Measurements from ENCODE around the gene COL5A2.

Gene COL5A2

DNA sequence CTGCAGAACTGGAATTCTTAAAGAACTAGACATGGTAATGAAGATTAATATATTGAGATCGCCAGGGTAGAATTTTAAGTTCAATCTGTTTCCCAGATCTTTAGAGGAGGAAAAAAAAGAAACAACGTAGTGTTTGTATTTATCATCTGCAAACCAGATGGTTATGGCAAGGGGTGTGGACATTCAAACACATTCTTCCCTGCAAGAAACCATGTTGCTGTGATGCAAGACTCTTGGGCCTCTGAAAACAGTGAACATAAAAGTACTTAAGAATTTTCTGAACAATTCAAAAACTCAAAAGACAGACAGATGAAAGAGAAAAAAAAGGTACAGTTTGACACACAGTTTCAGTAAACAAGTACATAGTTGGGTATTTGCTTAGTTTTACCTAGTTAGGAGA lies 35.6 kb downstream of the COL5A2 start:
- H3K79me2 ChIP-seq (ENCODE audit: insufficient read depth, low read length): no peaks in the 10 kb centered on the region
- no peak overlapping the region for H3K4me3 ChIP-seq (ENCODE audit: insufficient read depth, low read length, poor library complexity, severe bottlenecking)
- H3K9me3 ChIP-seq (ENCODE audit: insufficient read depth, low read length): no peaks in the 10 kb centered on the region
- no peak for TF ChIP-seq EZH2phosphoT487 (conservative IDR thresholded peaks at IDR 0.05; ENCODE audit: low read length)
- no peak for TF ChIP-seq CTCF (IDR thresholded peaks at IDR 0.05; ENCODE audit: insufficient read depth, low read length, poor library complexity, severe bottlenecking)
- no peaks in the 10 kb centered on the region for H3K27me3 ChIP-seq (ENCODE audit: low read length)
- H3F3A ChIP-seq (ENCODE audit: insufficient read depth): no peaks in the 10 kb centered on the region
- no peaks in the 10 kb centered on the region for H3K9me2 ChIP-seq (replicated peaks; ENCODE audit: insufficient read depth, low read length)
- 0 out of 2 replicates have a peak, but pooled peaks cover 5% of the 10 kb centered on the region for H4K20me1 ChIP-seq (ENCODE audit: low read depth, low read length)
- H3K4me2 ChIP-seq (ENCODE audit: low read depth, low read length, poor library complexity, severe bottlenecking): no peak overlapping the region
- H2AFZ ChIP-seq (ENCODE audit: low read depth, low read length, severe bottlenecking): no peak overlapping the region
- H3K9ac ChIP-seq (ENCODE audit: low read length): no peak overlapping the region
- H3K36me3 ChIP-seq (ENCODE audit: low read length): no peaks in the 10 kb centered on the region
- H3K27ac ChIP-seq (ENCODE audit: low read depth, low read length): no peak overlapping the region

GRCh38 chr2:189142893-189143759 lies 36.4 kb downstream of the COL5A2 start:
- no peaks in the 10 kb centered on the region for H3F3A ChIP-seq (ENCODE audit: insufficient read depth)
- no peak overlapping the region for H3K27ac ChIP-seq (ENCODE audit: low read depth, low read length)
- no peak overlapping the region for H3K9ac ChIP-seq (ENCODE audit: low read length)
- H3K4me3 ChIP-seq (ENCODE audit: insufficient read depth, low read length, poor library complexity, severe bottlenecking): no peak overlapping the region
- H2AFZ ChIP-seq (ENCODE audit: low read depth, low read length, severe bottlenecking): no peak overlapping the region
- no peaks in the 10 kb centered on the region for H3K9me3 ChIP-seq (ENCODE audit: insufficient read depth, low read length)
- no peaks in the 10 kb centered on the region for H3K79me2 ChIP-seq (ENCODE audit: insufficient read depth, low read length)
- no peak overlapping the region for H3K4me2 ChIP-seq (ENCODE audit: low read depth, low read length, poor library complexity, severe bottlenecking)
- no peaks in the 10 kb centered on the region for H3K9me2 ChIP-seq (replicated peaks; ENCODE audit: insufficient read depth, low read length)
- no peaks in the 10 kb centered on the region for H3K27me3 ChIP-seq (ENCODE audit: low read length)
- peak; percentile 85 for TF ChIP-seq CTCF (IDR thresholded peaks at IDR 0.05; ENCODE audit: insufficient read depth, low read length, poor library complexity, severe bottlenecking)
- TF ChIP-seq EZH2phosphoT487 (conservative IDR thresholded peaks at IDR 0.05; ENCODE audit: low read length): no peak
- H4K20me1 ChIP-seq (ENCODE audit: low read depth, low read length): 0 out of 2 replicates have a peak, but pooled peaks cover 5% of the 10 kb centered on the region
- H3K36me3 ChIP-seq (ENCODE audit: low read length): no peaks in the 10 kb centered on the region

DNA sequence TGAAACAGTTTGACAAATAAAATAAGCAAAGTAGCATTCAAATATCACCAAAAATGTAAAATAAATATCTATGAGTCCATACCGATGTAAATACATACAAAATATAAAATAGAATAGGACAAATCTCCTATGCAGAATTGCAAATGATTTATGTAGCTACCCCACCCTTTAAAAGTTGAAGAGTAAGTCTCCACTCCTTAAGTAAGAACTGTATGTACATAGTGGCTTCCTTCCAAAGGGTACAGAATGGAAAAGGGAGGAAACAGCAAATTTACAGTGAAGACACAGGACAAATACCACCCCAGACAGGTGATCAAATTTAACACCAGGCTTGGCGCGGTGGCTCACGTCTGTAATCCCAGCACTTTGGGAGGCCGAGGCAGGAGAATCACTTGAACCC lies 40.8 kb downstream of the COL5A2 start:
- 0 out of 2 replicates have a peak, but pooled peaks cover 5% of the 10 kb centered on the region for H4K20me1 ChIP-seq (ENCODE audit: low read depth, low read length)
- TF ChIP-seq CTCF (IDR thresholded peaks at IDR 0.05; ENCODE audit: insufficient read depth, low read length, poor library complexity, severe bottlenecking): no peak
- TF ChIP-seq EZH2phosphoT487 (conservative IDR thresholded peaks at IDR 0.05; ENCODE audit: low read length): no peak
- H3K79me2 ChIP-seq (ENCODE audit: insufficient read depth, low read length): no peaks in the 10 kb centered on the region

More for the DNA sequence above, 40.8 kb downstream of the COL5A2 start:
- H3K27ac ChIP-seq (ENCODE audit: low read depth, low read length): no peak overlapping the region
- H3K9ac ChIP-seq (ENCODE audit: low read length): no peak overlapping the region
- H3K9me3 ChIP-seq (ENCODE audit: insufficient read depth, low read length): no peaks in the 10 kb centered on the region
- H3K4me3 ChIP-seq (ENCODE audit: insufficient read depth, low read length, poor library complexity, severe bottlenecking): no peak overlapping the region
- H3K36me3 ChIP-seq (ENCODE audit: low read length): no peaks in the 10 kb centered on the region
- H3K9me2 ChIP-seq (replicated peaks; ENCODE audit: insufficient read depth, low read length): no peaks in the 10 kb centered on the region
- no peaks in the 10 kb centered on the region for H3K27me3 ChIP-seq (ENCODE audit: low read length)
- no peak overlapping the region for H2AFZ ChIP-seq (ENCODE audit: low read depth, low read length, severe bottlenecking)
- H3K4me2 ChIP-seq (ENCODE audit: low read depth, low read length, poor library complexity, severe bottlenecking): no peak overlapping the region
- H3F3A ChIP-seq (ENCODE audit: insufficient read depth): no peaks in the 10 kb centered on the region
